Measurements from ENCODE around the gene SELP. TPM values are rescaled to one million over a fixed set of nuclear protein-coding genes. Genes with fewer than 3 reads are reported as not detected.

Gene SELP
- total and polyA plus RNA-seq, 2 of the 8 experiments (the other 6 are each of a cell fraction or from before 2014, with no cell fraction given): not detected

DNA sequence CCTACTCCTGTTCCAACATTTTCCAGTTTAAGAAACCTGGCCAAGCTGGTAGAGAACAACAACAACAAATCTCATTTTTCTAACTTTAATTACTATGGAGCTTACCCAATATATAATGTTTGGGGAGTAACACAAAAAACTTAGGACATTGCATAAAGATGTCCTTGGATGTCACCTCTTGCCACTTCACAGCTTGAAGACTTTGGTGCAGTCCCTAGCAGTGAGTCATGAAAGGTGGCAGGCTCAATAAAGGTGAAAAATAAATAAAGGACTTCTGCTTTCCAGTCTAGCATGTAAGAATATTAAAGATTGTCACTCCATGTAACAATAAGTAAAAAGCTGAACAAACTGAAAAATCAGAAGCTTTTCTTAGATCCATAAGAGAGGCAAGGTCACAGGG lies 17.6 kb upstream of the SELP start (continued):
- TF ChIP-seq SAP30 (IDR thresholded peaks at IDR 0.05; ENCODE audit: insufficient read depth, insufficient replicate concordance, low read length) (no peak), CHD2 (IDR thresholded peaks at IDR 0.05; ENCODE audit: low read length) (no peak), NRF1 (IDR thresholded peaks at IDR 0.05; ENCODE audit: low read depth, low read length) (no peak), CBX8 (IDR thresholded peaks at IDR 0.05; ENCODE audit: borderline replicate concordance, low read depth, low read length) (no peak), HDAC2 (IDR thresholded peaks at IDR 0.05; ENCODE audit: borderline replicate concordance in 1 of 2, low read depth in 2 of 2, low read length in 2 of 2) (no peak), TBP (IDR thresholded peaks at IDR 0.05; ENCODE audit: low read depth, low read length) (no peak), SIX5 (IDR thresholded peaks at IDR 0.05; ENCODE audit: low read depth, low read length) (no peak)
